HepG2 (cell line): ENCODE data around the gene TBX3. TPM values are rescaled to one million over a fixed set of nuclear protein-coding genes. Genes with fewer than 3 reads are reported as not detected.

Source experiments
- HNF4G ChIP-seq, 2 experiments: sonication (generic) in 1 of 2; formaldehyde crosslinking in 1 of 2; IDR thresholded peaks; 2 replicates each; pipeline versions ENCODE4 v1.4.0 to v1.6.1; 2011 to 2020; ENCODE audit warnings: borderline replicate concordance in 2 of 2, low read depth in 2 of 2, mild to moderate bottlenecking in 2 of 2, low read length in 1 of 2, missing genetic modification reagents in 1 of 2, moderate library complexity in 1 of 2
- MTF2 ChIP-seq: sonication (generic); formaldehyde crosslinking; IDR thresholded peaks from 2 replicates; pipeline ENCODE4 v1.5.0; 2020; ENCODE audit warnings: missing genetic modification reagents, borderline replicate concordance
- PTBP1 ChIP-seq: fragments of 200-400 bp; formaldehyde crosslinking; IDR thresholded peaks from 2 replicates; pipeline ENCODE4 v1.6.1; 2018; ENCODE audit warnings: low read length, low read depth; ENCODE audit not compliant: poor library complexity, severe bottlenecking
- RFXAP ChIP-seq: sonication (generic); formaldehyde crosslinking; IDR thresholded peaks from 2 replicates; pipeline ENCODE4 v1.4.0; 2020; ENCODE audit warnings: missing genetic modification reagents, borderline replicate concordance
- SOX6 ChIP-seq, 2 experiments: fragments of 450-650 bp in 1 of 2; sonication (generic) in 1 of 2; formaldehyde crosslinking in 1 of 2; IDR thresholded peaks; 2 replicates each; pipeline versions ENCODE4 v1.4.0 to v1.6.1; 2017 to 2020; ENCODE audit warnings: antibody characterized with exemption in 1 of 2, mild to moderate bottlenecking in 1 of 2, missing genetic modification reagents in 1 of 2
- THYN1 ChIP-seq: sonication (generic); formaldehyde crosslinking; IDR thresholded peaks from 2 replicates; pipeline ENCODE4 v1.8.1; 2023; ENCODE audit warnings: low read depth, mild to moderate bottlenecking, moderate library complexity, missing genetic modification reagents, borderline replicate concordance
- ZNF160 ChIP-seq: sonication (generic); formaldehyde crosslinking; IDR thresholded peaks from 2 replicates; pipeline ENCODE4 v1.8.0; 2022; ENCODE audit warnings: mild to moderate bottlenecking, inconsistent platforms, missing genetic modification reagents
- ZNF224 ChIP-seq: sonication (generic); formaldehyde crosslinking; IDR thresholded peaks from 2 replicates; pipeline ENCODE4 v1.5.0; 2020; ENCODE audit warnings: mild to moderate bottlenecking, missing genetic modification reagents
- ZNF383 ChIP-seq: sonication (generic); formaldehyde crosslinking; IDR thresholded peaks from 2 replicates; pipeline ENCODE4 v1.4.0; 2020; ENCODE audit warnings: missing genetic modification reagents, mild to moderate bottlenecking, borderline replicate concordance
- ZNF737 ChIP-seq: sonication (generic); formaldehyde crosslinking; IDR thresholded peaks from 2 replicates; pipeline ENCODE4 v1.5.0; 2020; ENCODE audit warnings: missing genetic modification reagents, mild to moderate bottlenecking, borderline replicate concordance
- ZSCAN22 ChIP-seq: sonication (generic); formaldehyde crosslinking; IDR thresholded peaks from 2 replicates; pipeline ENCODE4 v1.4.0; 2020; ENCODE audit warnings: mild to moderate bottlenecking, missing genetic modification reagents
- polyA plus RNA-seq, 8 experiments: library from polyadenylated mRNA; depleted of rRNA in 3 of 8; stranded (reverse) in 7 of 8; unstranded in 1 of 8; fragments of >200 nt; fragmentation: Illumina TruSeq in 4 of 8; extraction: Trizol in 4 of 8; gene quantifications; 2 replicates each; pipeline versions ENCODE4 v1.2.1 to v1.2.3, GENCODE V29; 2011 to 2016; ENCODE audit warnings: low read depth in 4 of 8, missing spikeins in 1 of 8, mixed read lengths in 1 of 8; ENCODE audit not compliant: insufficient read depth in 1 of 8
- total RNA-seq, 5 experiments: library from RNA; depleted of rRNA; stranded (reverse); fragments of >200 nt; fragmentation: Illumina TruSeq; extraction: Trizol; gene quantifications; 2 replicates each; pipeline ENCODE4 v1.2.3, GENCODE V29; 2016; ENCODE audit warnings: low read depth in 1 of 5
- TF ChIP-seq, protein P1 (sequence below): sonication (generic); formaldehyde crosslinking; conservative IDR thresholded peaks from 2 replicates; pipeline ENCODE4 v1.8.0; 2022; ENCODE audit warnings: missing genetic modification reagents
- TF ChIP-seq, protein P2 (sequence below): sonication (generic); formaldehyde crosslinking; IDR thresholded peaks from 2 replicates; pipeline ENCODE4 v1.5.1; 2020; ENCODE audit warnings: missing genetic modification reagents, mild to moderate bottlenecking, borderline replicate concordance
- TF ChIP-seq, protein P3 (sequence below): sonication (generic); formaldehyde crosslinking; IDR thresholded peaks from 2 replicates; pipeline ENCODE4 v1.4.0; 2020; ENCODE audit warnings: missing genetic modification reagents
- TF ChIP-seq, protein P4 (sequence below): IDR thresholded peaks from 2 replicates; pipeline ENCODE4 v1.6.1; 2012; ENCODE audit warnings: low read length, improper control_type of control experiment

Gene TBX3
- total and polyA plus RNA-seq, 2 of the 13 experiments (the other 11 are each of a cell fraction or from before 2014, with no cell fraction given) = 27.1 to 42.4 TPM

DNA sequence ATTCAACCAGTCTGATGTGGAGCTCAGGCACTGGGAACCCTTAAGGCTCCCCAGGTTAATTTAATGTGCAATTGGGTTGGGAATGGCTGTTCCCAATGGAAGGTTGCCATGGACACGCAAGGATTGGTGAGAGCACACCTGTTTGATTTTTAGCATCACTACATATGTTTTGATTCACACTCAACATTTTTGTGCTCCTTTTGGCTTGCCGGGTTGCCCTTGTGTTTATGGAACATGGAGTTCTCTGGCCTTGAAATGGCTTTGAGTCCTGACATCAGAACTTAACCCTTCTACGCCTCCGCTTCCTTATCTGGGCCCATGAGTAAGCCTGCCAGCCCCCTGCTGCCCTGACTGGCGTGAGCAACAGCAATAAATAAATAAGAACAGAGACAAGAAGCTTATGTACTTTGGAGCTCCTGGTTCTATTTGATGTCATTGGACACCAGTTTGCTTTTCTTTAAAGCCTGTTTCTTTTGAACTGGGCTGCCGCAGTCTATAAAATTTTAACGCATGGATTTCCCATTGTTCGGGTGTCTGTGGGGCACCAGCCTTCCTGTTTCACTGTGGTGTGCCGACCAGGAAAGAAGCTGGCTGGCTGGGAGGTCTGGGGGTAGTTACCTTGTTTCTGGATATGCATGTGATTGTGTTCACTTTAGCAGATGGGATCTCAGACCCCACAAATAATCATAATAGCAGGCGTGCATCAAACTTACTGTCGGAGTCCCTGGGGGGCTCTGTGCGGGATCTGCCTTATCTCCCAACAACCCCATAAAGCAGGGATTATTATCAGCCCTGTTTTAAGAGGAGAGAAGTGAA is 27.8 kb downstream of the TBX3 start (continued):
- TF ChIP-seq ZNF383 (CRISPR knock-in tag) (no peak), MTF2 (CRISPR knock-in tag) (no peak), ZNF160 (CRISPR knock-in tag) (no peak), HNF4G (IDR thresholded peaks at IDR 0.05; ENCODE audit: borderline replicate concordance, low read depth, low read length) (peak; percentile 63; the same call in 1 of the 2 replicates), HNF4G (CRISPR knock-in tag; IDR thresholded peaks at IDR 0.05; ENCODE audit: borderline replicate concordance, low read depth) (peak; percentile 64; the same call in 1 of the 2 replicates), ZSCAN22 (CRISPR knock-in tag) (no peak), PTBP1 (no peak), RFXAP (CRISPR knock-in tag) (no peak), ZNF737 (CRISPR knock-in tag) (no peak), SOX6 (IDR thresholded peaks at IDR 0.05) (no peak), SOX6 (CRISPR knock-in tag; IDR thresholded peaks at IDR 0.05) (peak; percentile 94), ZNF224 (CRISPR knock-in tag) (no peak), THYN1 (CRISPR knock-in tag) (no peak)
- TF ChIP-seq, protein P1, sequence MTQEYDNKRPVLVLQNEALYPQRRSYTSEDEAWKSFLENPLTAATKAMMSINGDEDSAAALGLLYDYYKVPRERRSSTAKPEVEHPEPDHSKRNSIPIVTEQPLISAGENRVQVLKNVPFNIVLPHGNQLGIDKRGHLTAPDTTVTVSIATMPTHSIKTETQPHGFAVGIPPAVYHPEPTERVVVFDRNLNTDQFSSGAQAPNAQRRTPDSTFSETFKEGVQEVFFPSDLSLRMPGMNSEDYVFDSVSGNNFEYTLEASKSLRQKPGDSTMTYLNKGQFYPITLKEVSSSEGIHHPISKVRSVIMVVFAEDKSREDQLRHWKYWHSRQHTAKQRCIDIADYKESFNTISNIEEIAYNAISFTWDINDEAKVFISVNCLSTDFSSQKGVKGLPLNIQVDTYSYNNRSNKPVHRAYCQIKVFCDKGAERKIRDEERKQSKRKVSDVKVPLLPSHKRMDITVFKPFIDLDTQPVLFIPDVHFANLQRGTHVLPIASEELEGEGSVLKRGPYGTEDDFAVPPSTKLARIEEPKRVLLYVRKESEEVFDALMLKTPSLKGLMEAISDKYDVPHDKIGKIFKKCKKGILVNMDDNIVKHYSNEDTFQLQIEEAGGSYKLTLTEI (CRISPR knock-in tag) = no peak
- TF ChIP-seq, protein P2, sequence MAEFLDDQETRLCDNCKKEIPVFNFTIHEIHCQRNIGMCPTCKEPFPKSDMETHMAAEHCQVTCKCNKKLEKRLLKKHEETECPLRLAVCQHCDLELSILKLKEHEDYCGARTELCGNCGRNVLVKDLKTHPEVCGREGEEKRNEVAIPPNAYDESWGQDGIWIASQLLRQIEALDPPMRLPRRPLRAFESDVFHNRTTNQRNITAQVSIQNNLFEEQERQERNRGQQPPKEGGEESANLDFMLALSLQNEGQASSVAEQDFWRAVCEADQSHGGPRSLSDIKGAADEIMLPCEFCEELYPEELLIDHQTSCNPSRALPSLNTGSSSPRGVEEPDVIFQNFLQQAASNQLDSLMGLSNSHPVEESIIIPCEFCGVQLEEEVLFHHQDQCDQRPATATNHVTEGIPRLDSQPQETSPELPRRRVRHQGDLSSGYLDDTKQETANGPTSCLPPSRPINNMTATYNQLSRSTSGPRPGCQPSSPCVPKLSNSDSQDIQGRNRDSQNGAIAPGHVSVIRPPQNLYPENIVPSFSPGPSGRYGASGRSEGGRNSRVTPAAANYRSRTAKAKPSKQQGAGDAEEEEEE (CRISPR knock-in tag) = no peak
- TF ChIP-seq, protein P3, sequence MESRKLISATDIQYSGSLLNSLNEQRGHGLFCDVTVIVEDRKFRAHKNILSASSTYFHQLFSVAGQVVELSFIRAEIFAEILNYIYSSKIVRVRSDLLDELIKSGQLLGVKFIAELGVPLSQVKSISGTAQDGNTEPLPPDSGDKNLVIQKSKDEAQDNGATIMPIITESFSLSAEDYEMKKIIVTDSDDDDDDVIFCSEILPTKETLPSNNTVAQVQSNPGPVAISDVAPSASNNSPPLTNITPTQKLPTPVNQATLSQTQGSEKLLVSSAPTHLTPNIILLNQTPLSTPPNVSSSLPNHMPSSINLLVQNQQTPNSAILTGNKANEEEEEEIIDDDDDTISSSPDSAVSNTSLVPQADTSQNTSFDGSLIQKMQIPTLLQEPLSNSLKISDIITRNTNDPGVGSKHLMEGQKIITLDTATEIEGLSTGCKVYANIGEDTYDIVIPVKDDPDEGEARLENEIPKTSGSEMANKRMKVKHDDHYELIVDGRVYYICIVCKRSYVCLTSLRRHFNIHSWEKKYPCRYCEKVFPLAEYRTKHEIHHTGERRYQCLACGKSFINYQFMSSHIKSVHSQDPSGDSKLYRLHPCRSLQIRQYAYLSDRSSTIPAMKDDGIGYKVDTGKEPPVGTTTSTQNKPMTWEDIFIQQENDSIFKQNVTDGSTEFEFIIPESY (CRISPR knock-in tag) = no peak
- TF ChIP-seq, protein P4, sequence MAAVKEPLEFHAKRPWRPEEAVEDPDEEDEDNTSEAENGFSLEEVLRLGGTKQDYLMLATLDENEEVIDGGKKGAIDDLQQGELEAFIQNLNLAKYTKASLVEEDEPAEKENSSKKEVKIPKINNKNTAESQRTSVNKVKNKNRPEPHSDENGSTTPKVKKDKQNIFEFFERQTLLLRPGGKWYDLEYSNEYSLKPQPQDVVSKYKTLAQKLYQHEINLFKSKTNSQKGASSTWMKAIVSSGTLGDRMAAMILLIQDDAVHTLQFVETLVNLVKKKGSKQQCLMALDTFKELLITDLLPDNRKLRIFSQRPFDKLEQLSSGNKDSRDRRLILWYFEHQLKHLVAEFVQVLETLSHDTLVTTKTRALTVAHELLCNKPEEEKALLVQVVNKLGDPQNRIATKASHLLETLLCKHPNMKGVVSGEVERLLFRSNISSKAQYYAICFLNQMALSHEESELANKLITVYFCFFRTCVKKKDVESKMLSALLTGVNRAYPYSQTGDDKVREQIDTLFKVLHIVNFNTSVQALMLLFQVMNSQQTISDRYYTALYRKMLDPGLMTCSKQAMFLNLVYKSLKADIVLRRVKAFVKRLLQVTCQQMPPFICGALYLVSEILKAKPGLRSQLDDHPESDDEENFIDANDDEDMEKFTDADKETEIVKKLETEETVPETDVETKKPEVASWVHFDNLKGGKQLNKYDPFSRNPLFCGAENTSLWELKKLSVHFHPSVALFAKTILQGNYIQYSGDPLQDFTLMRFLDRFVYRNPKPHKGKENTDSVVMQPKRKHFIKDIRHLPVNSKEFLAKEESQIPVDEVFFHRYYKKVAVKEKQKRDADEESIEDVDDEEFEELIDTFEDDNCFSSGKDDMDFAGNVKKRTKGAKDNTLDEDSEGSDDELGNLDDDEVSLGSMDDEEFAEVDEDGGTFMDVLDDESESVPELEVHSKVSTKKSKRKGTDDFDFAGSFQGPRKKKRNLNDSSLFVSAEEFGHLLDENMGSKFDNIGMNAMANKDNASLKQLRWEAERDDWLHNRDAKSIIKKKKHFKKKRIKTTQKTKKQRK = no peak
